Activated CD4-positive, CD25-positive, alpha-beta regulatory T cell treated with anti-CD3 and anti-CD28 coated beads, Interleukin-2, amount 50 U/mL, for 72 hours (primary cell): ENCODE results near the gene SH3GL1.

Source experiments
- DNase-seq: peaks from one replicate; pipeline ENCODE4 v3.0.0; 2021

SH3GL1 gene

DNA sequence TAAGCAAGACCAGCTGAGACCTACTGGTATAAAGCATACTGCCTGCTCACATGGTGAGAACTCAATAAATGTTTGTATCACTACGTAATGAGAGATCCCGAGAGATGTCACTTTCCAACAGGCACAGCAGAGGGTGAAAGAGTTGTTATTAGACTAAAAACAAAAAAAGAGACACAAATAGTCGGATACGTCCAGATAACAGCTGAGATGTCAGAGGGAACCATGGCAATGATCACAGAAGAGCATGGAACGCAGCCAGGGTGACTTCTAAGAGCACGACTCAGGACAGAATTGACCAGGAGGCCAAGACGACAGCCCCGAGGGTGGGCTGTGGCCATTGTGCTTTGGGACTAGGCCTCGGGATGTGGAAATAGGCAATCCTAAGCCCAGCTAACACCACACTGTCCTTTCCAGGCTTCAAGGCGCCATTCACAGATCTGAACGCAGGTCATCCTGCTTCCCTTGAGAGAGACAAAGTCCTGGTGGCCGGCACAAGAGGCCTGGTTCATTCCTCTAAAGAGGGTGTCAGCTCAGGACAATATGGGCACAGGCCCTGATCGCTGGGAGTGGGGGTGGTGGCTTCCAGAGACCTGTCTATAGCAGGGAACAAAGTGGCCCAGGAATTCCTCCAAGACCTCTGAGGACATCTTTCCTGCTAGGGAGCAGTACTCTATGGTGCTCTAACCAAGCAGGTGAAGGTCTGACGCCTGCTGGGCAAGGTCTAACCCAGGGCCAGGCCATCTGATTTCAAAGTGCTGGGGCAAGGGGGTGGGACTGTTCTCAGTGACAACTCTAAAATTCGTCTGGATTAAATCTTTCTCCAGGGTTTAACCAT lies 3.2 kb downstream of the SH3GL1 start:
- DNase-seq, result no peak

DNA sequence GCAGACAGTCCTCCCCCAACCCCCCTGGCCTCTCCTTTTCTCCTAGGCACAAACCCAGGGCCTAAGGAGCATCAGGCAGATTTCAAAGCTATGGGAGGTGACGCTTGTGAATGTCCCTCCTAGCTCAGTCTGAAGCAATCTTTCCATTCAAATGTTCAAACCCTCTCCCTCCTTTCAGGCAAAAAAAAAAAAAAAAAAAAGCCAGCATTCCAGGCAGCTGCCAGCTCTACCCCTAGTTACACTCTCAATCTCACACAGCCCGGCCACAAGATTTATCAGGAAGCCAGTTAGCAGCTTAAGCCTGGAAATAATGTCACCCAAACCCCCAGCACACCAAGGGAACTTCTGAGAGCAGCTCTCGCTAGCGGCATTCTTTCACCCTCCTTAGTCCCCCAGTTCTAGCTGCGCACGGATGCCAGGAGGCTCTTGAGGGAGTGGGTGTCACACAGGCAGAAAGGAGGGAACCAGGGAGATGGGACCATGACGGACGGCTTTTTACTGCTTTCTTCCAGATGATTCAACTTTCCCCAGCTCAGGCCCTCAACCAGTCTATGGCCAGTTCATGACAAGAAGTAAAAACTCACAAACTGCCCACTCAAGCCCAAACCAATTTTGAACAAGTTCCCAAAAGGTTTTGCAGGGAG lies 6.3 kb downstream of the SH3GL1 start:
- DNase-seq, result no peak

- no peak for DNase-seq
Observed at GRCh38 chr19:4391701-4392483, 8.5 kb downstream of the SH3GL1 start.

- no peak for DNase-seq
Observed at GRCh38 chr19:4391306-4391693, 9.0 kb downstream of the SH3GL1 start.

GRCh38 chr19:4390567-4391305 lies 9.6 kb downstream of the SH3GL1 start:
- no peak for DNase-seq

GRCh38 chr19:4390017-4390566 lies 10.3 kb downstream of the SH3GL1 start:
- no peak for DNase-seq

DNA sequence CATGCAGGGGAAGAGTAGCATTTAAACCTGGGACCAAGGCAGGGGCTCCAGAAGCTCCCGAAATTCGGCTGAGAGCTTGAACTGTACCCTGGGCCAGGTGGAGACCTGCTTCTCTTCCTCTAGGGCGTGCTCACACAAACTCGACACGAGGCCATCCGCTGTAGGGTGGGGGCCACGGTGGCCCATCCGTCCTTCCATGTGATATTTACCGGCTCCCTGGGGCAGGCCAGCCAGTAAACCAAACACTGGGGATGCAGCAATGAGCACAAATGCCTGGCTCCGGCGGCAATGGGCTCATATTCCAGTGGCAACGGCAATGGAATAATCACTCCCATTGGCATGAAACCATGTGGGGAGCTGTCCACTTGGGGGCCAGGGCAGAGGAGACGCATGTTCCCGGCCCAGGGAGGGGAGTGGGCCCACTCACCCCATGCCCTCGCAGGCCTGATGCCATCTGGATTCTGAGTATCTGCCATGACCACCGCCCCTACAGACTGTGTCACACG lies 10.8 kb downstream of the SH3GL1 start:
- no peak for DNase-seq

DNA sequence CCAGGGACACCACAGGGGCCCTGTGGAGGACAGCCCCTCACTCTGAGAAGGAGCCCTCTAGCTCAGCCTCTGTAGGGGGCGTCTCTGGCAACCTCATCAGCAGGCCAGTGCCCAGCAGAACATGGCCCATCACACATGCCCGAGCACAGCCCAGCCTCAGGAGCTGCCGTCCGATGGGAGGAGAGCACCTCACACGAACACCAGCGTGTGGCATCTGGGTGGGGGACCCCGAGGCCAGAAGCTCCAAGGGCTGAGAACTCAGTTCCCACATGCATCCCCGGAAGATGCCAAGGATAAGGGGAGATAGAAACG lies 11.3 kb downstream of the SH3GL1 start:
- no peak for DNase-seq

GRCh38 chr19:4388337-4389063 lies 11.8 kb downstream of the SH3GL1 start:
- no peak for DNase-seq

GRCh38 chr19:4386041-4386782 lies 14.1 kb downstream of the SH3GL1 start:
- no peak for DNase-seq

GRCh38 chr19:4385291-4386040 lies 14.9 kb downstream of the SH3GL1 start:
- no peak for DNase-seq

DNA sequence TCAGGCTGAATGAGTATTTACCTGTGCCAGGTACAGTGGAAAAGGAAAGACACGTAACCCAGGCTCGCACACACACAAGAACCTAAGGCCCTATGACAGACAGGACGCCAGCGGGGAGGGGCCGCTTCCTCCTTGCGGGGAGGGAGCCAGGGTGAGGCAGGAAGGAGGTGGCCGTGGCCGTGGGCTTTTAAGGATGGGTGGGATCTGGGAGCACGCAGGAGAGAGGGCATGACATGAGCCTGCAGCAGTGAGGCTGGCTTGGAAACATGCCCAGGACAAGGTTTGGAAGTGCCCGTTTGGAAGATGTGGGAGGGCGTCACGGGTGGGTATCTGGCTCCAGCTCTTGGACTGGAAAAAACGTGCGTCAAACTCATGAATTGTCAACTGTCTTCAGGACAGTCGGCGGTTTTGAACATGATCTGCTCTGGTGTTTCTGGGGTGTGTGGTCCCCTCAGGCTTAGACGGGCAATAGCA lies 20.1 kb downstream of the SH3GL1 start:
- no peak for DNase-seq

- DNase-seq, result no peak
Observed at GRCh38 chr19:4379383-4380253, 20.7 kb downstream of the SH3GL1 start.

GRCh38 chr19:4378886-4379285 lies 21.5 kb downstream of the SH3GL1 start:
- DNase-seq, result no peak

DNA sequence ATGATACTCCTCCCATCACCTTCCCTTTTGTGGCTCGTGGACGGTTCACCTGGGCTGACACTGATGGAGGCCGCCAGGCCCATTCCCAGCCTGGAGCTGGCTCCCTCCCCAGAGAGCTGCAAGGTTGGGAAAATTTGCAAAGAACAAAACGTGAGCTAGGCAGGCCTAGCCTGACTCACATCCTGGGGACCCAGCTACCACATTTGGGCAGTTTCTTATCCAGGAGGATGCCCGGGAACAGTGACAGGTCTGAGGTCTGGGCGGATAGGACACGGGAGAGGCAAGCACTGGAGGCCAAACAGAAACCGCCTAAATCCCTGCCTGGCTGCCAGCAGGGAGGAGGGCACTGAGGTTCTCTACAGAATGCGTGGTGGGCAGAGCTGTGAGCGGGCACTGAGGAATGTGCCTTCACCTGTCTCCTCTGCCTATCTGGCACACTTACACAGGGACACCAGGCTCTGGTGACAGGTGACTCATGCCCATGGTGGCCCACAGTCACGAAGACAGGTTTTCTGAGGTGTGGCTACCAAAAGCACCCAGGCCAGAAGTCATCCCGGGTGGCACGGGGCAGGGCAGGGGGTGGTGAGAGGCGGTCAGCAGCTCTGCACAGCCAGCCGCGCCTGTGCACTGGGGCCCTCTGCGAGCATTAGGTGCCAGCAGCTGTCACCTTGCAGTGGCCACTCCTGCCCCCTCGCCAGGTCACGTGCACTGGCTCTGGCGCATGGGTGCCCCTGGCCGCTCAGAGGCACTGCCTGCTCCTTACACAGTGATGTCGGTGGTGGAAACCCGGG lies 23.2 kb downstream of the SH3GL1 start:
- no peak for DNase-seq

GRCh38 chr19:4376671-4376990 lies 23.7 kb downstream of the SH3GL1 start:
- no peak for DNase-seq

DNA sequence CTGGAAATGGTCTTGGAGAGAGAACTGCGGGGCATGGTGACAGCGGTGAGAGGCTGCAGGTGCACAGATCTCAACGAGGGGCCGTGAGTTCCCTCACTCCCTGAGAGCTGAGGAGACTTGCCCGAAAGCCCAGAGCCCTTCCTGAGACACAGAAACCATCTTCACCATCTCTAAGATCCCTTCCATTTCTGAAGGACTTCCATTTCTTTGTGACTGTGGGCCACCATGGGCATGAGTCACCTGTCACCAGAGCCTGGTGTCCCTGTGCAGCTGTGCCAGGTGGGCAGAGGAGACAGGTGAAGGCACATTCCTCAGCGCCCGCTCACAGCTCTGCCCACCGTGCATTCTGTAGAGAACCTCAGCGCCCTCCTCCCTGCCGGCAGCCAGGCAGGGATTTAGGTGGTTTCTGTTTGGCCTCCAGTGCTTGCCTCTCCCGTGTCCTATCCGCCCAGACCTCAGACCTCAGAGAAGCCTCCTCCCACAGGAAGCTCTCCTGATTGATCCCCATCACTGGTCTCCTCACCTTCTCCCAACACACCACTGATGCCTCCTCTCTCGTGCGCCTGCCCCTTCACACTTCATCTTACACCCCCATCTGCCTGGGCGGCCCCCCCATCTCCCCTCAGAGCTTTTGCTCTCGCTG lies 24.2 kb downstream of the SH3GL1 start:
- no peak for DNase-seq
